ENCODE measurements around the gene GPR21.

The GPR21 gene, protein sequence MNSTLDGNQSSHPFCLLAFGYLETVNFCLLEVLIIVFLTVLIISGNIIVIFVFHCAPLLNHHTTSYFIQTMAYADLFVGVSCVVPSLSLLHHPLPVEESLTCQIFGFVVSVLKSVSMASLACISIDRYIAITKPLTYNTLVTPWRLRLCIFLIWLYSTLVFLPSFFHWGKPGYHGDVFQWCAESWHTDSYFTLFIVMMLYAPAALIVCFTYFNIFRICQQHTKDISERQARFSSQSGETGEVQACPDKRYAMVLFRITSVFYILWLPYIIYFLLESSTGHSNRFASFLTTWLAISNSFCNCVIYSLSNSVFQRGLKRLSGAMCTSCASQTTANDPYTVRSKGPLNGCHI

DNA sequence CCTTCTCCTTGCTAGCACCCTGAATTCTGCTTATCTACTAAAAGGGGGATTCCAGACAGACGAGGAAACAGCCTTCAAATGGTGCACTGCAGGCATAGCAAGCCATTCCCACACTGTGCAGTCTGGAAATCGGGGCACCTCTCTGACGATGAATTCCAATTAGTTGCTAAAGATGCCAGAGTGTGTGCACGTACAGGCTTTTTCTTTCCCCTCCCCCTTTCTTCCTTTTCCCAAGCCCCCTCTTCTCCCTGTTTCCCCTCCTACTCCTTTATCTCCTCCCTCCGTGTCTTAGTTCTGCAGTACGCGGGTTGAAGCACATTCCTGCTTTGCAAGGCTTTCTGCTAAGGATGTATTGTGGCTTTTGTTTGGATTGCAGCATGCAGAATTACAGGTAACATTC lies at the start of gene GPR21:
Gene GPR21 (plus strand): TSS at position 316 of the 400 bp plus-strand sequence. CDS start 900 bp downstream, outside the sequence.
- DNase-seq, result no peak

DNA sequence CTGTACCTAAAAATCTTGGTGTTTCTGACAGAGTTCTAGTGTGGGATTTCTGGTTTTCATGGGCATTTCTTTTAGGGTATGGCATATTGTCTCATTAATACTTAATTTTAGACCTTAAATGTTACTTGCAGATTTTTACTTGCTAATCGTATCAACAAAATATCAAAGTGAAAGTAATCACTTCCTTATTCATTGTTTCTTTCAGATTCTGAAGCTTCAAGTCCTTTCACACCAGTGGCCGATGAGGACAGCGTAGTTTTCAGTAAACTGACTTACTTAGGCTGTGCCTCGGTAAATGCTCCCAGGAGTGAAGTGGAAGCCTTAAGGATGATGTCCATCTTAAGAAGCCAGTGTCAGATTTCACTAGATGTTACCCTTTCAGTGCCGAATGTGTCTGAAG lies 47.5 kb upstream of the GPR21 start:
- no peak for DNase-seq

DNA sequence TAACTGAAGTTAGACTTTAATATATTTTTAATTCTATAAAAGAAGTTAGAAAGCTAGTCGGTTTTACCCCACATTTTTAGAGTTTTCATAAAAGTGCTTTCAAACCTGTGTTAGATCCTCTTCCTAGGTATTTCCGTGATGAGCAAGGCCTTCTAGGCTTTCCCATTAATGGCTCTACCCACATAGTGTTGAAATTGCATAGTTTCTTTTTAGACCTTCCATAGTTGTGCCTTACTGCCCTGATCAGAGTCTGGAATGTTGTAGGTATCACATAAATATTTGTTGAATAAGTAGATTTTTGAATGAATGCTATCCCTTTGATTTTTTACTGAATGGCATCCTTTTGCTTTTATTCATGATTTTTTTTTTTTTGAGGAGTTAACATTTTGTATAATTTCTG lies 45.3 kb upstream of the GPR21 start:
- DNase-seq, result no peak

DNA sequence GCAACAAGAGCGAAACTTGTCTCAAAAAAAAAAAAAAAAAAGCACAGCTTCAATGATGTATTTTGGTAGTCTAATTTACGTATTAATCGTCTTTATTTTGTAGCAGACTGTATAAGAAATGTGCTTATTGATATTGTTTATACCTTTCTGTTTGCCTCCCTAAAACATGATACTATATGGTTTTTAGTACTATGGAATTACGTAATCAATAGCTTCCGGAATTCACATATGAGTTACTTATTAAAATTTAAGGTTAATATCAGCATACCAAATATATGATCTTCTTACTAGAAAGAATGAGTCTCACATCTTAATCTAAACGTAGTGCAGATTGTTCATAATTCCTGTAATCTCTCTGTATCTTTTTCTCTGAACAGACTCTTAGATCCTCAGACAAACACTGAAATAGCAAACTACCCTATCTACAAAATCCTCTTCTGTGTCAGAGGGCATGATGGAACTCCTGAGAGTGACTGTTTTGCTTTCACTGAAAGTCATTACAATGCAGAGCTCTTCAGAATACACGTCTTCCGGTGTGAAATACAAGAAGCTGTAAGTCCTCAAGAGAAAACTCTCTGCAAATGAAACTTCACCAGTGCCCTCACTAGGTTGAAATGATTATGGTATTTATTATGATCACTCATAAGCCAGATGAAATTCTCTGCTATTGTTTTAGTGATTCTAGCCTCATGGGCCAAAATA lies 44.4 kb upstream of the GPR21 start:
- DNase-seq, result no peak

DNA sequence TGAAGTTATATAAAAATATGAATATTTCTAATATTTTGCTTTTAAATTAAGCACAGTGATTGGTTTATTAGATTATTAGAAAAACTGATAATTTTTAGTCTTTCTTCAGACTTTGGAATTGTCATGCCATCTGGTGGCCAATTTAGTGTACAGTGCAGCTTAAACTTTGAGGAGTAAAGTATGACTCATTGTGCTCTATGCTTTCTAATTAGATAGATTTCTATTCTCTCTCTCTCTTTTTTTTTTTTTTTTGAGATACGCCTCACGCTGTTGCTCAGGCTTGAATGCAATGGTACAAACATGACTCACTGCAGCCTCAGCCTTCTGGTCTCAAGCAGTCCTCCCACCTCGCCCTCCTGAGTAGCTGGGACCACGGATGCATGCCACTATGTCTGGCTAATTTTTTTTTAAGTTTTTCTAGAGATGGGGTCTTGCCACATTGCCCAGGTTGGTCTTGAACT lies 42.1 kb upstream of the GPR21 start:
- peak; percentile 93 for DNase-seq

DNA sequence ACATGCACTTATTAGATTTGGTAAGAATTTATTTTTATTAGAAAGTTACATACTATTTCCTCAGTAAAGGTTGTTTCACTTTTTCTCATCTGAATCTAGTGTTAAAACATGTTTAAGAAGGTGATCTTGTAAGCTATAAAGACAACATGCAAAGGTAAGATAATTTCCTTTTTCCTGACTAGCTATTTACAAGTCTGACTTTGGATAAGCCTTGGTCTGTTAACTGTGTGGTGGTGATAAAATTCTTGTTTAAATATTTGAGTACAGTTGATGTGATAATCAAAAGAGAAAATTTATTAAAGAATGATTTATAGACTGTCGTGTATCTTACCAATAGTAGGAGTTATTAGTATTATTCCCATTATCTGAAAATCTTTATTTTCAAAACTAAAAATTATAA lies 36.9 kb upstream of the GPR21 start:
- DNase-seq, result no peak

DNA sequence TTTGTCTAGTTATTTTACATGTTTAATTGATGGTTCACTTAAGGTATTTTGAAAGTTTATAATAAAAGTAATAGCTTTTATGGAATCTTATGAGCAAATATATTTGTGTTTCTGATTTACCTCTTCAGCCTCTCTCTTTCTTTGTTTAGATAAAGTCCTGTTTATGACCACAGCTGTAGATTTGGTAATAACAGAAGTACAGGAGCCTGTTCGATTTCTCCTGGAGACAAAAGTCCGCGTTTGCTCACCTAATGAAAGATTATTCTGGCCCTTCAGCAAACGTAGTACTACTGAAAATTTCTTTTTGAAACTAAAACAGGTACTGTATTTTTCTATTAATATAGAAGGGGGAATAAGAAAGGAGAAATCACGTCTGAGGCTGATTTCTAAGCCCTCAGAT lies 35.0 kb upstream of the GPR21 start:
- DNase-seq, result no peak

DNA sequence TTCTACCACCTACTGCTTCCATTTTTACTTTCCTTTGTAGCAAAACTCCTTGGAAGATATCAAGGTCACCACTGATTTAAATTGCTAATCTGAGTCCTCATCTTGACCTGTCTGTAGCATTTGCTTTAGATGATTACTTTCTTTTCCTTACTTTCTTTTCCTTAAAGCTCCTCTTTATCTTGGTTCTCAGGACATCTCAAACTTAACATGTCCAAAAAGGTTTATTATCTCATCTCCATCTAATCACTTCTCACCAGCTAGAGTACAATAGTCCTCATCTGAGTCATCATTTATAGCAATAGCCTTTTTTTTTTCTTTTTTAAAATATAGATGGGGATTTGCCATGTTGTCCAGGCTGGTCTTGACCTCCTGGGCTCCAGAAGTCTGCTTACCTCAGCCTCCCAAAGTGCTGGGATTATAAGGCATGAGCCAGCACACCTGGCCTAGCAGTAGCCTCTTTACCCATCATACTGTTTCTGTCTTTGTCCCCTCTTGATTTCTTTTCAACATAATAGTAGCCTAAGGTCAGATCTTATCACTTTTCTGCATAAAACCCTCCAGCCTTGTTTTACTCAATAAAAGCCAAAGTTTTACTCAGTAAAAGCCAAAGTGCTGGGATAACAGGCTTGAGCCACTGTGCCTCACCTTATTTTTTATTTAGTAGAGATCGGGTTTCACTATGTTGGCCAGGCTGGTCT lies 32.9 kb upstream of the GPR21 start:
- no peak for DNase-seq

DNA sequence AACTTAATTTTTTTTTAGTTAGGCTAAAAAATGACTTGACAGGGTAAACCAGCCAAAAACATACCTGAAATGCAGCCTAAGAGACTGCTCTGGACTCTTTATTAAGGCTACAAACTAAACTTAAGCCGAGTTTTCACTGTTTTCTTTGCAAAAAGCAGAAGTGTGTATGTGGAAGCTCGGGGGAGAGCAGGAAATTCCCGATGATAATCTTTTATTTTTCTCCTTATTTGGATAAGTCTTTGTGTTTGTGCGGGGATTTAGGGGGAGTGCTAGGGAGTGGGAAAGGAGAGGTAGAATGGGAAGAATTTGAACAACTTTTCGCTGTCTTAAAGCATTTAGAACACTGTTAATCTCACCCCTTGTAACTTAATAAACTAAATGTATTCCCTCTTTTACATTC lies 30.7 kb upstream of the GPR21 start:
- DNase-seq, result peak; percentile 69

DNA sequence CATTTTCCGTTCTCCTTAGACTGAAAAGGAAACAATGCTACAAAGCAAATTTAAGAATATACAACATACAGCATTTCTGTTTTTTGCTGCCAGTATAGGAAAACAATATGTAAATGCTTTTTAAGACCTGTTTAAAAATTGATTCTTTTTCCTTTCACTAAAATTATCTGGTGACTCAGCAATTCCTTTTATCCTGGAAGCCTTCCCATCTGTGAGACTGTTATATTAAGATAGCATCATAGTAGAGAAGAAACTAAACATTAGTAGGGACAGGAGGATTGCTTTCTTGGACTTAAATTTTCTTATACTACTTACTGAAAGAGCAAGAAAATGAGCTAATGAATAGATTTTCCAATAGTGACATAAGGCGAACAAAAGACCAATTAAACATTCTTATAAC lies 30.0 kb upstream of the GPR21 start:
- DNase-seq, result peak; percentile 53

DNA sequence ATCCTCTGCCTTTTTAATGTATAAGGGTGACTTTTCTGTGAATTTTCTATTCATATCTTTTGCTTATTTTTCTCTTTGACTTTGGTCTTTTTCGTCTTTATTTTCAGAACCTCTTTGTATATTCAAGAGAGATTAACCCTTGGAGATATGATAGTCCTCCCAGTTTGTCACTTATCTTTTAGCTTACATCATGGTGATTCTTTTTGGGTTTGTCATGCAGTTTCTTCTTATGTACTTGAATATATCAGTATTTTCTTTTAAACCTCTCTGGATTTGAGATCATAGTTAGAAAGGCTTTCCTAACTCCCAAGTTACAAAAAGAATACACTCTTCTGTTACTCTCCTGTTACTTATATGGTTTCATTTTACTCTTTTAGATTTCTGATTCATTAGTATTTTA lies 27.5 kb upstream of the GPR21 start:
- DNase-seq, result no peak

DNA sequence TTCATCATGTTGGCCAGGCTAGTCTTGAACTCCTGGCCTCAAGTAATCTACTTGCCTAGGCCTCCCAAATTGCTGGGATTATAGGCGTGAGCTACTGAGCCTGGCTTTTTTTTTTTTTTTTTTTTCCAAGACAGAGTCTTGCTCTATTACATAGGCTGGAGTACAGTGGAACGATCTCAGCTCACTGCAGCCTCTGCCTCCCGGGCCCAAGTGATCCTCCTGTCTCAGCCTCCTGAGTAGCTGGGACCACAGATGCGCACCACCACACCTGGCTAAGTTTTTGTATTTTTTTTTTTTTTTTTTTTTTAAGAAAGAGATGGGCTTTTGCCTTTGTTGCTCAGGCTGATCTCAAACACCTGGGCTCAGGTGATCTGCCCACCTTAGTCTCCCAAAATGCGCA lies 26.2 kb upstream of the GPR21 start:
- no peak for DNase-seq

DNA sequence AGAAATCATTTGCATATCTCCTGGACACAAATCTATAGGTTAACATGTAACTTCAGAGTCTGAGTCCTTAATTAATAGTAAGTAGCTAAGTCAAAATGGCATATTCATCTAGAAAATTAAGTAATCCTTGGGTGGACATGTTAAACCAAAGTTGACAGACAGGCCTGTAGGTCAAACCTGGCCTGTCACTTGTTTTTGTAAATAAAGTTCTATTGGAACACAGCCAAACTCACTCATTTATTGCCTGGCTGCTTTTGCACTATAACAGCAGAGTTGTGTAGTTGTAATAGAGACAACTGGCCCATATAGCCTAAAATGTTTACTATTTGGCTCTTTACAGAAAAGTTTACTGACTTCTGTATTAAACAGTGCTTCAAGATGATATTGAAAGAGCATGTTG lies 24.6 kb upstream of the GPR21 start:
- DNase-seq, result no peak

DNA sequence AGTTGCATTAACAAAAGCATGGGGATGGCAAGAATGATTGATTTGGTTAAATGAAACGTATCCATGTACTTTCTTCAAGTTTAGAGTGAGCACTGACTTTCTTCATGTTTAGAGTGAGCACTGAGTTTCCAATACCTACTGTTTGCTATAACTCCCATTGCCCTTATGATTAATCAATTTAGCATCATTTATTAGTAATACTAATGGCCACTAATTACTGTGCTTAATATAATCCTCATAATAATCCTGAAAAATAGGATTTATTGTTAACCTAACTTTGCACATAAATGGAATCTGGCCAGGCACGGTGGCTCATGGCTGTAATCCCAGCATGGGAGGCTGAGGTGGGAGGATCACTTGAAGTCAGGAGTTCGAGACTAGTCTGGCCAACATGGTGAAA lies 22.1 kb upstream of the GPR21 start:
- DNase-seq, result no peak

DNA sequence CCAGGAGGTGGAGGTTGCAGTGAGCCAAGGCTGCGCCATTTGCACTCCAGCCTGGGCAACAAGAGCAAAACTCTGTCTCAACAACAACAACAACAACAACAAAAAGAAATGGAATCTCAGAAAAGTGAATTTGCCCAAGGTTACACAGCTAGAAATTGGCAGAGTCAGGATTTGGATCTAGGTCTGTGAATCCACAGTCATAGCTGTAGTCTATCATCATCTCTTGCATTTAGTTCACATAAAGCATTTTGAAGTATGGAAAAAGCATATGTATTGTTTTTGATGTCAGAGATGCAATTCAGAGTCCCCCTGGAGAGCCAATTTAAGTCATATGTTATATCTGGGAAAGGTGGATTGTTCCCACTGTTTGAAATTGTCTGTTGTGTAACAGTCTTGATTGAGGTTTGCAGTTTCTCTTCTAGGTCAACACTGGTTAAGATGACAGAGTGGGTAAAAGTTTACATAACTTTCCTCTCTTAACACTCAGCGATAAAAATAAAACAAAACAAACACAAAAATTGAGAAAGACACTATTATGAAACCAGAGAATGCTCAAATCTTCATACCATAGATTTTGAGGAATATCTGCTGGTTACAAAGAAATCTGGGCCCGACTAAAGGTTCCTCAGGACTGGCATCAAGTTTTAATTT lies 21.5 kb upstream of the GPR21 start:
- no peak for DNase-seq

DNA sequence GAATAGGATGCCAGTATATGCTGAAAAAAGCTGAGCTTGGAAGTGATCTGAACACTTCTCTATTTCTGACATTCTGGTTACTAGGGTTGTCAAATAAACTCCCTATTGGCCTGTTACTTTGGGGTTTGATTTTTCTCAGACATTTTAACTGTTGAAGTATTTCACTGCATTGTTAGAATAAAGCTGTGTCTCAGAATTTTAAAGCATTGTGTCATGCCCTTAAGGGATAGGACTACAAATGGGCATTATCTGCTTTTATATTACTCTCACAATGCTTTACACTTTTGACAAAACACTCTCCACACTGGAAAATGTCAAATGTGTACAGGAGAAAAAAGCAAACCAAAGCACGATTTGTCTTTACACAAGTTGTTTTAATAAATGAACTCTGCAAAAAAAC lies 16.8 kb upstream of the GPR21 start:
- DNase-seq, result no peak

DNA sequence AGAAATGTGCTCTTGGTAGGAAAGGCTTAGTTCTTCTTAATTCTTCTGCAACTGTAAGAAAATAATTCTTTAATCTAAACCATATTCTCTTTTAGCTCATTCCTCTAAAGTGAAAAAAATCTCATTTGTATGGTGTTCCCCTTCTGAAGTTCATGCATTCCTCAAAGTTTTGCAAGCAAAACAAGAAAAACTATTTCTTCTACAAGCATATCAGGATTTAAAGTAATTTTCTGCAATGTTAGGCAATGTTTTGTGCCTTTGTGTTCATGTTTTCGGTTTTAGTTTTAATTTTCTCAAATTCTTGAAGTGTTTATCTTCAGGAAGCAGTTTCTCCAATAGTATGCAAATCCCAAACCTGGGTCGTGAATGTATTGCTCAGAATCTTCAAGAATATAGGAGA lies 12.7 kb upstream of the GPR21 start:
- no peak for DNase-seq

DNA sequence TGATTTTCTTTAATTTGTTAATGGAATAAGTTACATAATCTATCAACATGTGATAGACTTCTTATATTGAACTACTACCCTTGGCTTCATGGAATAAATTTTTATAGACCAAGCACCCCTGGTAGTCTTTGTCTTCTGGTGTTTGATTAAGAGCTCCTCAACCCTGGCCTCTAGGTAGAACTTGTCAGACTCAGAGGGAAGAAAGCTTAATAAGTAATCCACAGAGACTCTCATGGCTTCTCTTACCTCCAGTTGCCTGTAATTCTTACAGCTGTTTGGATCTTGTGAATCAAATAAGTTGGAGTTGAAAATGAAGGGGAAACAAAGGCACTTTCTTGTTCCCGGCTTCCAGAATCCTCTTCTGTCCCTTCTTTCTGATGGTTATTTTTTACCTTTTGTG lies 7.0 kb upstream of the GPR21 start:
- DNase-seq, result no peak

DNA sequence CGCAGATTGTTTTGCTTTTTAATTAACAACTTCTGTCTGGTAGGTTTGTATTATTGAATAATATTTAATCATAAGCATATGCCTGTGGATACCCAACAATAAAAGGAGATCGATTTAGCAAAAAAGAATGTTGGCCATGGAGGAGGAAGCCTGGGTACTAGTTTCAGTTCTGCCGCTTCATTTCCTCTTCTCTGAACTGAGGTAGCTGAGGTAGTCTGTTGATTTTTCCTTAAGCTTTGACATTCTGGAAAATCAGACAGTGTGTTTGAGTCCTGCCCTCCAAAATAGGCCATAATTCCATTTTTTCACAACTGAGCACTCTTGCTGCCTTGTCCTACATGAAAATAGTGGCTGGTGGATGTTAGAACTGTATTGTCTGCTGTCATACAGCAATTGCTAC lies 6.0 kb upstream of the GPR21 start:
- DNase-seq, result no peak

DNA sequence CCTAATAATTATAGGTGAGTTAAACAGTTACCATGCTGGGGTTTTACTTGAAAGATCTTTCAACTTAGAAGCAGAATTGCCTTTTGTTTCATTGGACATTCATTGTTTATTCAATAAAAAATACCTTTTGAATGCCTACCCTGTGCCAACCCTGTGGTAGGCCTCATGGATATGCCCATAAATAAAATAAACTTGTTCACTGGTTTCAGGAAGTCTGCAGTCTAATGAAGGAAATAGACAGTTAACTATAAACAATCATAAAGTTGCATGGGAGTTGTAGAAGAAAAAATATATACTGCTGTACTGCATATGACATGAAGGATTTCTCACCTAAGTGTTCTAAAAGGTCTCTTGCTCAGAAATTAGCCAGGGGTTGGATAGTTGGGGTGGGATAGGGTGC lies 5.3 kb upstream of the GPR21 start:
- no peak for DNase-seq

DNA sequence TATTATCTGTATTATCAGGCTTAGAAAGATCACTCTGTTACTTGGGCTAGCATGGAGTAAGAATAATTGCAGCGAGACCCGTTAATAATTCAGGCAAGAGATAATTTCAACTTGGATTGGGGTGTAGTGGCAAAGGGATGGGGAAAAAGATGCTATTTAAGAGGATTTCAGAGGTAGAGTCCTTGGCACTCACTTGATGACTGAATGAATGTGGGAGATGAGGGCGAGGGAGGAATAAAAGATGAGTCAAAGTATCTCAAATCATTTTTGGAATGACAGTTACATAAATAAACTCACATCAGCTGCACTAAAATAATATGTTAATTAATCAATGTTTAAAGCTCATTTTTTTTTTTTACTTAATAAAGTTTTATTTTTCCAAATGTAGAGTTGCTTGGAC lies 4.5 kb upstream of the GPR21 start:
- DNase-seq, result no peak

DNA sequence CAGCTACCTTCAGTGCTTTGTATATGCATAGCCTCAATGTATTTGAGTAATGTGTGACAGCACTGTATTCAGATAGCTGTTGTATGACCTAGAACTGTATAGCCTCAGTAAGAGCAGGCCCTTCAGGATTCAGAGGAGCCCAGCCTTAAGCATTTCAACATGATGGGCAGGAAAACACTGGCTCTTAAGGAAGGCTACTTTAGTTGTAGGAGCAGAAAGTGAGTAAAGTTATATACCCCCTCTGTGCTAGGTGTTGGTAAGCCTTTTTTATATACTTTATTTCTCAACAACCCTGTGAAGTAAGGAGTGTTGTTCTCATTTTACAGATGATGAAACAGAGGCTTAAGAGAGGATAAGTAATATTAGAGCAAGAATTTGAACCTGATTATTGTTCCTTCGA lies 1.5 kb upstream of the GPR21 start:
- DNase-seq, result no peak

DNA sequence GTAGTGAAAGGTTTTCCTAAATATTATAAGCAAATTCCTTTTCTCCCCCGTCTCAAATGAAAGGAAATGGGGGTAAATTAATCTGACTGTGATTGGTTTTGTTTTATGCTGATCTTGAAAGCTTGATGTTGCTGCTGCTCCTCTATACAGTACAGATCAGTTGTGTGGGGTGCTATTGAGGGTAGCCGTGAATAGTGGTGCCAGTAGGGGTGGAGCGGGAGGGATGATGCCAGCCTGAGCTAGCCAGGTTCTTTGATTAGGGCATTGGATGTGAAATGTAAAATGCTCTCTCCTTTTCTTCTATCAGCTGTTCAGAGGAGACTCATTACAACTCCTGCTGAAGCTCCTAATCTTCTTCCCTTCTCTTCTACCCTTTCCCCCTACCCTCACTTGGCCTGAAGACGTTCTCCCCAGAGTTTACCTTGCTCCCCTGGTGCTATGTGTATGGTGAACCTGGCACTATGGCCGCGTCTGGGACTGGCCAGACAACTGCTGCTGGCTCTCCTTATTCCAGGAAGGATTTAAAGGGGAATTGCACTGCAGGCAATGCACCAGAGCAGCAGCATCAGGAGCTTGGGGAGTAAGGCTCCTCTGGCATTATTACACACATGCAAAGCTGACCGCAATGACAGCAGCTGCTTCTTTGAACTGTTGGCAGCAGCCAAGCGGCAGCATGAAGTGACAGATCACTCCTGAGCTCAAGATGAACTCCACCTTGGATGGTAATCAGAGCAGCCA lies 566 bp downstream of the GPR21 start:
- peak; percentile 41 for DNase-seq

Data from fibroblast of skin of right biceps (primary cell).